ENCODE results near the gene PDCD4.
"Not testable (repeated sequence)": the region's sequence is repeated elsewhere in the genome, so short reads cannot be mapped to it uniquely, and the experiment has no call there.

PDCD4 gene

DNA sequence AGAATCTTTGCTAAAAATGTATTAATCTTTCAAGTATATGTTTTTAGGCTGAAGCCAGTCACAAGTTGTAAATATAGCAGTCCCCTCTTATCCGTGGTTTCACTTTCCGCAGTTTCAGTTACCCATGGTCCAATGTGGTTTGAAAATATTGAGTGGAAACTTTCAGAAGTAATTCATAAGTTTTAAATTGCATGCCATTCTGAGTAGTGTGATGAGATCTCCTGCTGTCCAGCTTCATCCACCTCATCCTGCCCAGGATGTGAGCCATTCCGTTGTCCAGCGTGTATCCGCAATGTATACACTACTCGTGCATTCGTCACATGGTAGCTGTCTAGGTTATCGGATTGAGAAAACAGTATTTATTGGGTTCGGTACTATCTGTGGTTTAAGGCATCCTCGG lies 12.2 kb downstream of the PDCD4 start:
- no peak for DNase-seq (ENCODE audit: low spot score)

- DNase-seq (ENCODE audit: low spot score) = peak; percentile 38
These were observed 14.4 kb downstream of the PDCD4 start for GRCh38 chr10:110885932-110886674.

DNA sequence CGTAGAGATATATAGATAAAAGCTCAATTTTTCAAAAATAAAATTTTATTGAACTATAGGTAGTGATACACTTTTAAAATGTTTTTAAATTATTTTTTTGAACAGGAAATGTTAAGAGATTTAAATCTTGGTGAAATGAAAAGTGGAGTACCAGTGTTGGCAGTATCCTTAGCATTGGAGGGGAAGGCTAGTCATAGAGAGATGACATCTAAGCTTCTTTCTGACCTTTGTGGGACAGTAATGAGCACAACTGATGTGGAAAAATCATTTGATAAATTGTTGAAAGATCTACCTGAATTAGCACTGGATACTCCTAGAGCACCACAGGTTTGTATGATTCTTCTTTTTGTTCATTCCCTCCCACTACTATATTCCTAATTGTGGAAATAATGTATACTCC lies 15.8 kb downstream of the PDCD4 start:
- DNase-seq (ENCODE audit: low spot score) = no peak

- no peak for DNase-seq (ENCODE audit: low spot score)
These were observed 21.0 kb downstream of the PDCD4 start for GRCh38 chr10:110892602-110893288.

GRCh38 chr10:110893559-110894179 lies 21.9 kb downstream of the PDCD4 start:
- peak; percentile 73 for DNase-seq (ENCODE audit: low spot score)

DNA sequence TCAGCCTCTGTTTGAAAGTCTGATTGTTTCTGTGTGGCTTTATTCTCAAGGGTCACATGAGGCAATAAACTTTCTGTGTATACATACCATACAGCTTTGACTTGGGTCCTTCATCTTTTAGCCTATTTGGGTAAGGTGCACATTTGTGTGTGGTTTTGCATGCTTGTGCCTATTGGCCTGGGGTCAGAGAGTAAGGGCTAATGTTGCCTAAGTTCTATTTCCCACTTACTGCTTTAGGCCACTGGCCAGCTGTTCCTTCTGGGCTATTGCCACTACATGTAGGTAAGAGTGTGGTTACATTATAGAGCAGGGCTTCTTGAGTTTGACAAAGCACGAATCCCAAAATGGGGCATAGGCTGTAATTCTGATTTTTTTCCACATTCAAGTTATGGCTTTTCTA lies 25.5 kb downstream of the PDCD4 start:
- no peak for DNase-seq (ENCODE audit: low spot score)

DNA sequence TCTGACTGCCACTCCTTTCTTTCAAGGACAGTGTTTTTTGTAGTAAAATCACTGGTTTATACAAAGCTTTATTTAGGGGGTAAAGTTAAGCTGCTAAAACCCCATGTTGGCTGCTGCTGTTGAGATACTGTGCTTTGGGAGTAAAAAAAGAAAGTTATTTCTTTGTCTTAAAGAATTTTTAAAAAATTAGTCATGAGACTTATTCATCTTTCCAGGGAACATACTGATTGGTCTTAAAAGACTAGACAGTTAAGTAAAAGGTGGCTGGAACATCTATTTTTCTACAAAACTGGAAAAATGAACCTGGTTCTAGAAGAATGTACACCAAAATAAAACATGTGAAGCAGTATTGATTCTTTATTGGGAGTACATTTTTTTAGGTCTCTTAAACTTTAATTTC lies 26.7 kb downstream of the PDCD4 start:
- DNase-seq (ENCODE audit: low spot score) = no peak

DNA sequence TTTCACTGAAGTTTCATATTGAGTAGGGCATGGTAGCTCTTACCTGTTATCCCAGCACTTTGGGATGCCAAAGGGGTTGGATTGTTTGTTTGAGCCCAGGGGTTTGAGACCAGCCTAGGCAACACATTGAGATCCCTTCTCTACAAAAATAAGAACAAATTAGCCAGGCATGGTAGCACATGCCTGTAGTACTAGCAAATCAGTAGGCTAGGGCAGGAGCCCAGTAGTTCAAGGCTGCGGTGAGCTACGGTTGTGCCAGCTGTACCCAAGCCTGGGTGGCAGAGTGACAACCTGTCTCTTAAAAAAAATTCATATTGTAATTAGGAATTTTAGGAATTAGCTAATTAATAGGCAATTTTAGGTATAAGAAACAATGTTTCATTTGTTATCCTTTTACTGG lies 29.3 kb downstream of the PDCD4 start:
- DNase-seq (ENCODE audit: low spot score) = no peak

- no peak for DNase-seq (ENCODE audit: low spot score)
These were observed 30.5 kb downstream of the PDCD4 start for GRCh38 chr10:110901954-110902819.

DNA sequence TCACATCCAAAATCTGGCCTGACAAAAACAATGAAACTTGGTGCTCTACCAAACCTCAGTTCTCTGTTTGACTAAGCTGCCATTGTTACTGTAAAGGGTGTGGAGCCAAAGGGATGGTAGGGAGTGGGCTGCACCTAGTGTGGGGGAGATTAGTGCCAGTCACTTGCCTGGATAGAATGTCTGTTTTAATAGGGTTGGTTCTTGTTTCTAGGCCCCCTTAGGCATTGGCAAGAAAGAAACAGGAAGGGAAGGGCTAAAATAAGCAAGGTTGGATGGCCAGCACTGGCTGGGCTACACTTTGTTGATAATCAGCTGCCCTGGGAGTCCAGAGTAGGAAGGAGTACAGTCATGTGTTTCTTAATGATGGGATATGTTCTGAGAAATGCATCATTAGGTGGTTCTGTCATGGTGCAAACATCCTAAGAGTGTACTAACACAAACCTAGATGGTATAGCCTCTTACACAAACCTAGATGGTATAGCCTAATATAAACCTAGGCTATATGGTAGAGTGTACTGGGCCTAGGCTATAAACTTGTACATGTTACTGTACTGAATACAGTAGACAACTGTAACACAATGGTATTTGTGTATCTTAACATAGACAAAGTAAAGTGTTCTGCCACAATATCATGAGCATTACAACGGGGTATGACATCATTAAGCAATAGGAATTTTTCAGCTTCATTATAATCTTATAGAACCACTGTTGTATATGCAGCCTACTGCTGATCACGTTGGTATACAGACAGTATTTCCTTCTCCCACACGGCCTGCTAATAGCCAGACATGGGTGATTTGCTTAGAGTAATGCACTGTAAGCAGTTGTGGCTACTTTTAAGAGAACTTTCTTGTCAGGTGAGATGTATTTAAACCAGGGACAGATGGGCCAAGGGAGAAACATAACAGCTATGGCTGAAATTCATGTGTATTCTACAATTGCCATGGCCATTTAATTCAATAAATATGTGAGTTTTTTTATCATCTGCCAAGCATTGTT lies 31.9 kb downstream of the PDCD4 start:
- no peak for DNase-seq (ENCODE audit: low spot score)

- DNase-seq (ENCODE audit: low spot score) = no peak
These were observed 38.4 kb downstream of the PDCD4 start for GRCh38 chr10:110910138-110910537.

- DNase-seq (ENCODE audit: low spot score) = no peak
These were observed 40.6 kb downstream of the PDCD4 start for GRCh38 chr10:110912374-110912773.

DNA sequence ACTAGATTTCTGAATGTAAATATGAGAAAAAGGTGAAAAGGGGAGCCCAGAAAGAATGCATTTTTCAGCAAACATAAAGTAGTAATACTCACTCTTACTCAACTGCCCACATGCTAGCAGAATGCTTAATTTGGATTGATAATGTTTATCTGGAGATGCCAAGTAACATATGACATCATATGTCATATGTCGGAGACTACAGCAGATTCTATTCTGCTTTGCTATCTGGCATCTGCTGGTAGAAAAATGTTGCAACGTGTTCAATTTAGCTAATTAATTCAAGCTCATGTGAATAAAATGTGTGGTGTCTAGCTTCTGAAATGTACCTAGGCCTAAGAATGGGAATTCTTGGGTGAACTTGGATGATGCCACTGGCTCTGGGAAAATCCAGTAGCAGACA lies 42.7 kb downstream of the PDCD4 start:
- DNase-seq (ENCODE audit: low spot score) = no peak

- no peak for DNase-seq (ENCODE audit: low spot score)
These were observed 43.3 kb downstream of the PDCD4 start for GRCh38 chr10:110915035-110915434.

DNA sequence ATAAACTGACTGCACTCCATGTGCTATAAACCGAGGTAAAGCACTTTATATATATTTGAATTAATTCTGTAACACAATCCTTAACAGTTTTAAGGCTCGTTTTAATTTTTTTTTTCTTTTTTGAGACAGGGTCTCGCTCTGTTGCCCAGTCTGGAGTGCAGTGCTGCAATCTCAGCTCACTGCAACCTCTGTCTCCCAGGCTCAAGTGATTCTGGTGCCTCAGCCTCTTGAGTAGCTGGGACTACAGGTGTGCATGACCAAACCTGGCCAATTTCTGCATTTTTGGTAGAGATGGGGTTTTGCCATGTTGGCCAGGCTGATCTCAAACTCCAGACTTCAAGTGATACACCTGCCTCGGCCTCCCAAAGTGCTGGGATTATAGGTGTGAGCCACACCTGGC lies 43.9 kb downstream of the PDCD4 start:
- DNase-seq (ENCODE audit: low spot score) = not testable (repeated sequence)

DNA sequence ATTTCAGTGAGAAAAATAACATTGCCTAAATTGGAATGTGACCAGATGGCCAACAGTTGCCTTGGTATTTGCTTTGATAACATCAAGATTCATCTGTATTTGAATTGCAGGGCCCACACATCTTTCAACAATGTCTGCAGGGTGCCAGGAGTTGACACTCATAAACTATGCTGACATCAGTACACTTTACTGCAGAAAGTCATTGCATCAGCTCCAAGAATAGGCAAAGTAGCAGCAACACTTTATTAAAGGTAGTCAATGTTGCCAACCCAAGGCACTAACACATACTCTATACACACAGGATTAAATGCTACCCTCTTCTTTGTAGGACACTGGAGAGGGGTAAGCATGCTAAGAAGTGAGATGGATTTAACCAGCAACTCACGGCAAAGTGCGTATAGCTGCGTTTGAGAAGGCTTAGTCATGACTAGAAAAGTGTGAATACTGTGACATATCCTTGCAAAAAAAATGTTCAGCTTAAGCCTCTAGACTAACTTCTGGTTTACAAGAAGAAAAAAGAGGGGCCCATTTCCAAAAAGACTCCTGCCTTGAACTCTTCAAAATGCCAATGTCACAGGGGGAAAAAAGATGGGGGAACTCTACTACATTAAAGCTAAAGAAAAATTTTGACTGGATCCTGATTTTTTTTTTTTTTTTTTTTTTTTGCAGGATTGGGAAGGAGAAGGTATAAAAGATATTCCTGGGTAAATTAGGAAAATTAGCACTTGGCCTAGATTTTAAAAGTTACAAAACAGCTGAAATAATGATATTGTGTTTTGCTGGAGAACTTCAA lies 45.0 kb downstream of the PDCD4 start:
- DNase-seq (ENCODE audit: low spot score) = no peak

- DNase-seq (ENCODE audit: low spot score) = peak; percentile 85
These were observed 46.5 kb downstream of the PDCD4 start for GRCh38 chr10:110918269-110918642.

- no peak for DNase-seq (ENCODE audit: low spot score)
These were observed 47.1 kb downstream of the PDCD4 start, which contains the start of gene BBIP1 for GRCh38 chr10:110918643-110919348. TSS of gene BBIP1 (minus strand) at chr10:110919180. CDS start at chr10:110918157, 1,023 bp downstream.

GRCh38 chr10:110919349-110919931 lies 47.7 kb downstream of the PDCD4 start, which contains the start of gene SHOC2:
TSS of gene SHOC2 (plus strand) at chr10:110919604. CDS start at chr10:110964359, 44,755 bp downstream.
- DNase-seq (ENCODE audit: low spot score) = peak; percentile 99

Data from CD4-positive, alpha-beta T cell treated with Interleukin-2 at 100 ng/mL for 4 hours (primary cell).